HEK293 (cell line): ENCODE results near the gene FANCC.

ENCODE experiments used
- CTCF ChIA-PET: fragments of 350-600 bp; formaldehyde crosslinking; extraction: SDS; loops from one replicate; lab custom pipeline; 2021; ENCODE audit warnings: antibody characterized with exemption; lab: Yijun Ruan, JAX
- POLR2A ChIA-PET: fragments of 300-600 bp; formaldehyde crosslinking; extraction: SDS; loops from one replicate; lab custom pipeline; 2020; ENCODE audit warnings: antibody characterized with exemption, inconsistent platforms; lab: Yijun Ruan, JAX
- H3K27ac ChIP-seq: fragments of 200-500 bp; sonication (Bioruptor generic); 2 replicates; pipeline ENCODE4 v1.5.1; 2014; ENCODE audit warnings: low read depth, low read length, control low read depth, inconsistent platforms; ENCODE audit errors: extremely low read depth
- H3K36me3 ChIP-seq, 2 experiments: fragments of 200-500 bp in 1 of 2; sonication (Bioruptor generic) in 1 of 2; 1 replicate in 1 of 2; 2 replicates in 1 of 2; pipeline ENCODE4 v1.5.1; 2014 to 2017; ENCODE audit warnings: inconsistent platforms in 2 of 2, low read length in 2 of 2; ENCODE audit not compliant: control insufficient read depth in 2 of 2, insufficient read depth in 1 of 2
- H3K4me1 ChIP-seq: fragments of 200-500 bp; sonication (Bioruptor generic); 2 replicates; pipeline ENCODE4 v1.5.1; 2014; ENCODE audit warnings: mild to moderate bottlenecking, low read length, inconsistent platforms; ENCODE audit not compliant: control insufficient read depth, insufficient read depth
- H3K4me3 ChIP-seq: 2 replicates; pipeline ENCODE4 v1.5.1; 2011; ENCODE audit warnings: low read depth, mild to moderate bottlenecking, control low read depth, low read length, moderate library complexity
- H3K9me3 ChIP-seq: fragments of 200-500 bp; sonication (Bioruptor generic); 2 replicates; pipeline ENCODE4 v1.5.1; 2014; ENCODE audit warnings: low read depth, low read length, inconsistent platforms; ENCODE audit not compliant: control insufficient read depth, insufficient read depth
- BCL11A ChIP-seq: fragments of 450-650 bp; formaldehyde crosslinking; IDR thresholded peaks from 2 replicates; pipeline ENCODE4 v1.5.1; 2016; ENCODE audit warnings: low read depth, missing biosample characterization, missing genetic modification characterization
- KLF1 ChIP-seq: fragments of 450-650 bp; formaldehyde crosslinking; IDR thresholded peaks from 2 replicates; pipeline ENCODE4 v1.5.1; 2016; ENCODE audit warnings: missing biosample characterization, missing genetic modification characterization
- MZF1 ChIP-seq: fragments of 450-650 bp; formaldehyde crosslinking; IDR thresholded peaks from 2 replicates; pipeline ENCODE4 v1.5.1; 2017; ENCODE audit warnings: missing biosample characterization, missing genetic modification characterization, borderline replicate concordance
- PRDM2 ChIP-seq: fragments of 450-650 bp; formaldehyde crosslinking; IDR thresholded peaks from 2 replicates; pipeline ENCODE4 v1.5.1; 2016; ENCODE audit warnings: missing biosample characterization, missing genetic modification characterization, borderline replicate concordance
- REST ChIP-seq: fragments of 450-650 bp; formaldehyde crosslinking; IDR thresholded peaks from 2 replicates; pipeline ENCODE4 v1.5.1; 2016; ENCODE audit warnings: missing biosample characterization, missing genetic modification characterization
- SALL2 ChIP-seq: fragments of 450-650 bp; formaldehyde crosslinking; IDR thresholded peaks from 2 replicates; pipeline ENCODE4 v1.5.0; 2017; ENCODE audit warnings: missing biosample characterization, mild to moderate bottlenecking, missing genetic modification characterization, borderline replicate concordance
- TSHZ1 ChIP-seq: fragments of 450-650 bp; formaldehyde crosslinking; IDR thresholded peaks from 2 replicates; pipeline ENCODE4 v1.5.1; 2016; ENCODE audit warnings: missing biosample characterization, missing genetic modification characterization, borderline replicate concordance
- ZNF26 ChIP-seq: fragments of 450-650 bp; formaldehyde crosslinking; IDR thresholded peaks from 2 replicates; pipeline ENCODE4 v1.5.1; 2016; ENCODE audit warnings: missing biosample characterization, missing genetic modification characterization
- ZNF366 ChIP-seq: fragments of 450-650 bp; formaldehyde crosslinking; conservative IDR thresholded peaks from 2 replicates; pipeline ENCODE4 v1.5.1; 2016; ENCODE audit warnings: missing biosample characterization, missing genetic modification characterization
- ZNF513 ChIP-seq: fragments of 450-650 bp; IDR thresholded peaks from 2 replicates; pipeline ENCODE4 v1.5.1; 2018; ENCODE audit warnings: missing biosample characterization, missing genetic modification characterization
- ZNF571 ChIP-seq: fragments of 450-650 bp; formaldehyde crosslinking; IDR thresholded peaks from 2 replicates; pipeline ENCODE4 v1.5.0; 2017; ENCODE audit warnings: missing biosample characterization, missing genetic modification characterization
- ZNF600 ChIP-seq: fragments of 450-650 bp; formaldehyde crosslinking; IDR thresholded peaks from 2 replicates; pipeline ENCODE4 v1.5.1; 2016; ENCODE audit warnings: missing biosample characterization, missing genetic modification characterization
- ZNF623 ChIP-seq: fragments of 450-650 bp; formaldehyde crosslinking; IDR thresholded peaks from 2 replicates; pipeline ENCODE4 v1.5.1; 2016; ENCODE audit warnings: missing biosample characterization, missing genetic modification characterization
- ZNF747 ChIP-seq: fragments of 450-650 bp; formaldehyde crosslinking; IDR thresholded peaks from 2 replicates; pipeline ENCODE4 v1.5.1; 2016; ENCODE audit warnings: missing biosample characterization, missing genetic modification characterization

Gene FANCC

GRCh38 chr9:95306819-95307218 is 10.7 kb downstream of the FANCC start:
- Histone ChIP-seq H3K9me3 (no peaks in the 10 kb centered on the region), H3K27ac (no peak overlapping the region), H3K4me1 (no peaks in the 10 kb centered on the region), H3K36me3 (no peaks in the 10 kb centered on the region)
- ChIA-PET CTCF (no interaction called here), POLR2A (no interaction called here)
- TF ChIP-seq ZNF513, result no peak
- TF ChIP-seq TSHZ1 (tag by site-specific recombination), result no peak
- no peak for TF ChIP-seq ZNF366 (tag by site-specific recombination)
- TF ChIP-seq, all 188 proteins: peak for 0
- H3K4me3 ChIP-seq, result no peak overlapping the region

- H3K27ac ChIP-seq, result no peak overlapping the region
- no peaks in the 10 kb centered on the region for H3K4me1 ChIP-seq
- H3K9me3 ChIP-seq, result no peaks in the 10 kb centered on the region
- no peaks in the 10 kb centered on the region for H3K36me3 ChIP-seq
- TF ChIP-seq ZNF600 (tag by site-specific recombination) (no peak), KLF1 (tag by site-specific recombination) (no peak), ZNF26 (no peak), BCL11A (tag by site-specific recombination) (no peak), MZF1 (tag by site-specific recombination) (no peak), REST (tag by site-specific recombination) (no peak), PRDM2 (tag by site-specific recombination) (no peak), ZNF747 (tag by site-specific recombination) (no peak), ZNF571 (tag by site-specific recombination) (no peak), ZNF623 (tag by site-specific recombination) (no peak), SALL2 (tag by site-specific recombination) (no peak)
- ChIA-PET CTCF (interaction anchor here (0.7 kb wide), 1 partner anchor 32 kb away, joined by 3 read pairs; no protein-coding TSS in a partner anchor), POLR2A (no interaction called here)
- H3K4me3 ChIP-seq, result no peak overlapping the region
Observed at GRCh38 chr9:95305770-95306492, 11.6 kb downstream of the FANCC start.
